IPS DF 4.7 (cell line): Measurements from ENCODE around the gene FSTL5.

Source experiments
- DNase-seq: peaks from one replicate; pipeline ENCODE4 v3.0.0-alpha.2; 2013; ENCODE audit warnings: low spot score; ENCODE audit errors: extremely low read depth

FSTL5 gene

DNA sequence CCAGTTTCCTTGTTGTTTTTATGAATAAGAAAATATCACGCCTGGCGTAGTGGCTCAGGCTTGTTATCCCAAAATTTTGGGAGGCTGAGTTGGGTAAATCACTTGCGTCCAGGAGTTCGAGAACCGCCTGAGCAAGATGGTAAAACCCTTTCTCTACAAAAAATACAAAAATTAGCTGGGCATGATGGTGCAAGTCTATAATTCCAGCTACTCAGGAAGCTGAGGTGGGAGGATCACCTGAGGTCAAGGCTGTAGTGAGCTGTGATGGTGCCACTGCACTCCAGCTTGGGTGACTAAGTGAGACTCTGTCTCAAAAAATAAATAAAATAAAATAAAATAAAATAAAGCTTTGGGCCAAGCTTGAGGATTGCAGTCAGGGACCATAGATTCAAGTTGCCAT is 827.2 kb downstream of the FSTL5 start:
- DNase-seq, result no peak

DNA sequence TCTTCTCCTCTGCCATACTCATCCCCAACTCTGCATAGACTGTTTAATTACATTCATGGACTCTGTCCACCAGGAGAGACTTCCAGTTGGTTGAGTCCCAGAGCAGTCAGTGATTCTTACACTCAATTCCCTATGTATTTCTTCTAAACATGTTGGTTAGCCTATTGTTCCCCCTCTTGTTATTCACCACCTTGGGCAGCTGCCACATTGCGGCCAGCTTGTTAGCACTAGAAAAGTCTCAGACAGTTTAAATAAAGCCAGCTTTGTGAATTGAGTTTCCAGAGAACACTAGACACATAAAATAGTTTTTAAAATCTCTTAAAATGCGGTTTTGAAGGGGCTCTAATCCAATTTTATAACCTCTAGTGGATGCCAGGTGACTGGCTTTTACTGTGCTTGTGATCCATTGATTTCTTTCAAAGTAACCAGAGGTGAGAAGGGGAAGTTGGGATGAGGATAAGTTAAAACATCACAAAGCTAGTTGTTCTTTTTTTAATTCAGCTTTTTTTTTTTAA is 827.7 kb downstream of the FSTL5 start:
- no peak for DNase-seq
